ENCODE measurements around the gene SSPN. TPM values are rescaled to one million over a fixed set of nuclear protein-coding genes. Genes with fewer than 3 reads are reported as not detected.
A peak's percentile ranks its signal among the peaks of the same experiment; 100 is the strongest.

The SSPN gene
- total and polyA plus RNA-seq, 4 donors, result 1.2 to 11.4 (median 6.2) TPM

GRCh38 chr12:26286186-26286585 is 90.8 kb downstream of the SSPN start:
- no peak for TF ChIP-seq CTCF (IDR thresholded peaks at IDR 0.05; ENCODE audit: control extremely low read depth, extremely low read depth)
- 92 to 96% methylated on average over 6 of the region's 6 CpGs for WGBS, 2 donors
- Histone ChIP-seq H3K9ac (ENCODE audit: insufficient read depth in 1 of 2, low read length in 2 of 2) (no peak overlapping the region), H3K27ac (ENCODE audit: low read depth in 1 of 2, low read length in 1 of 2) (no peak overlapping the region), H3K36me3 (ENCODE audit: control insufficient read depth in 4 of 4, insufficient read depth in 4 of 4, low read length in 4 of 4) (no peaks in the 10 kb centered on the region), H3K9me3 (ENCODE audit: control insufficient read depth in 4 of 4, insufficient read depth in 3 of 4, low read length in 3 of 4) (no peaks in the 10 kb centered on the region), H3K27me3 (ENCODE audit: control insufficient read depth in 3 of 3, insufficient read depth in 3 of 3, low read length in 2 of 3) (no peaks in the 10 kb centered on the region), H3K4me3 (no peak overlapping the region), H3K4me1 (ENCODE audit: control insufficient read depth in 5 of 5, insufficient read depth in 5 of 5, low read length in 5 of 5) (peaks cover 0 to 2% (median 0%) of the 10 kb centered on the region in 5 donors)
- ATAC-seq (ENCODE audit: insufficient read depth, low FRiP score) (no peak), DNase-seq (no peak)

- H3K9ac ChIP-seq (ENCODE audit: insufficient read depth in 1 of 2, low read length in 2 of 2), result no peak overlapping the region
- H3K27ac ChIP-seq (ENCODE audit: low read depth in 1 of 2, low read length in 1 of 2), result no peak overlapping the region
- H3K36me3 ChIP-seq (ENCODE audit: control insufficient read depth in 4 of 4, insufficient read depth in 4 of 4, low read length in 4 of 4), result no peaks in the 10 kb centered on the region
- H3K9me3 ChIP-seq (ENCODE audit: control insufficient read depth in 4 of 4, insufficient read depth in 3 of 4, low read length in 3 of 4), result no peaks in the 10 kb centered on the region
- peaks cover 0 to 2% (median 0%) of the 10 kb centered on the region in 5 donors for H3K4me1 ChIP-seq (ENCODE audit: control insufficient read depth in 5 of 5, insufficient read depth in 5 of 5, low read length in 5 of 5)
- 70 to 77% methylated on average over 14 of the region's 14 CpGs for WGBS, 2 donors
- no peak for TF ChIP-seq CTCF (IDR thresholded peaks at IDR 0.05; ENCODE audit: control extremely low read depth, extremely low read depth)
- no peaks in the 10 kb centered on the region for H3K27me3 ChIP-seq (ENCODE audit: control insufficient read depth in 3 of 3, insufficient read depth in 3 of 3, low read length in 2 of 3)
- peak; percentile 44 for ATAC-seq (ENCODE audit: insufficient read depth, low FRiP score)
- no peak overlapping the region for H3K4me3 ChIP-seq
- DNase-seq, result no peak
Measured at GRCh38 chr12:26287671-26288381, 92.5 kb downstream of the SSPN start.

GRCh38 chr12:26290565-26290964 is 95.2 kb downstream of the SSPN start:
- no peaks in the 10 kb centered on the region for H3K9me3 ChIP-seq (ENCODE audit: control insufficient read depth in 4 of 4, insufficient read depth in 3 of 4, low read length in 3 of 4)
- H3K4me1 ChIP-seq (ENCODE audit: control insufficient read depth in 5 of 5, insufficient read depth in 5 of 5, low read length in 5 of 5), result peaks cover 0 to 2% (median 0%) of the 10 kb centered on the region in 5 donors
- no peak overlapping the region for H3K9ac ChIP-seq (ENCODE audit: insufficient read depth in 1 of 2, low read length in 2 of 2)
- no peak for ATAC-seq (ENCODE audit: insufficient read depth, low FRiP score)
- H3K36me3 ChIP-seq (ENCODE audit: control insufficient read depth in 4 of 4, insufficient read depth in 4 of 4, low read length in 4 of 4), result no peaks in the 10 kb centered on the region
- TF ChIP-seq CTCF (IDR thresholded peaks at IDR 0.05; ENCODE audit: control extremely low read depth, extremely low read depth), result no peak
- no peaks in the 10 kb centered on the region for H3K27me3 ChIP-seq (ENCODE audit: control insufficient read depth in 3 of 3, insufficient read depth in 3 of 3, low read length in 2 of 3)
- 82 to 95% methylated on average over 2 of the region's 2 CpGs for WGBS, 2 donors
- H3K27ac ChIP-seq (ENCODE audit: low read depth in 1 of 2, low read length in 1 of 2), result no peak overlapping the region
- H3K4me3 ChIP-seq, result no peak overlapping the region
- DNase-seq, result no peak

GRCh38 chr12:26292596-26292995 is 97.2 kb downstream of the SSPN start:
- H3K36me3 ChIP-seq (ENCODE audit: control insufficient read depth in 4 of 4, insufficient read depth in 4 of 4, low read length in 4 of 4), result no peaks in the 10 kb centered on the region
- ATAC-seq (ENCODE audit: insufficient read depth, low FRiP score) (no peak), DNase-seq (no peak)
- TF ChIP-seq CTCF (IDR thresholded peaks at IDR 0.05; ENCODE audit: control extremely low read depth, extremely low read depth), result no peak
- peaks cover 0 to 1% (median 0%) of the 10 kb centered on the region in 5 donors for H3K4me1 ChIP-seq (ENCODE audit: control insufficient read depth in 5 of 5, insufficient read depth in 5 of 5, low read length in 5 of 5)
- no peak overlapping the region for H3K27ac ChIP-seq (ENCODE audit: low read depth in 1 of 2, low read length in 1 of 2)
- no peaks in the 10 kb centered on the region for H3K9me3 ChIP-seq (ENCODE audit: control insufficient read depth in 4 of 4, insufficient read depth in 3 of 4, low read length in 3 of 4)
- no peaks in the 10 kb centered on the region for H3K27me3 ChIP-seq (ENCODE audit: control insufficient read depth in 3 of 3, insufficient read depth in 3 of 3, low read length in 2 of 3)
- WGBS, 2 donors, result 91 to 95% methylated on average over 1 of the region's 1 CpG
- no peak overlapping the region for H3K4me3 ChIP-seq
- H3K9ac ChIP-seq (ENCODE audit: insufficient read depth in 1 of 2, low read length in 2 of 2), result no peak overlapping the region

Measured in lung (tissue), 12 donors.